GM18498 (cell line): ENCODE results near the gene TOGARAM2.

Experiments used
- ATAC-seq: cut with Tn5 transposase; IDR thresholded peaks from one replicate; pipeline ENCODE4 v1.9.1; 2021; ENCODE audit warnings: mild to moderate bottlenecking, moderate library complexity; ENCODE audit not compliant: unreplicated experiment

Gene TOGARAM2

DNA sequence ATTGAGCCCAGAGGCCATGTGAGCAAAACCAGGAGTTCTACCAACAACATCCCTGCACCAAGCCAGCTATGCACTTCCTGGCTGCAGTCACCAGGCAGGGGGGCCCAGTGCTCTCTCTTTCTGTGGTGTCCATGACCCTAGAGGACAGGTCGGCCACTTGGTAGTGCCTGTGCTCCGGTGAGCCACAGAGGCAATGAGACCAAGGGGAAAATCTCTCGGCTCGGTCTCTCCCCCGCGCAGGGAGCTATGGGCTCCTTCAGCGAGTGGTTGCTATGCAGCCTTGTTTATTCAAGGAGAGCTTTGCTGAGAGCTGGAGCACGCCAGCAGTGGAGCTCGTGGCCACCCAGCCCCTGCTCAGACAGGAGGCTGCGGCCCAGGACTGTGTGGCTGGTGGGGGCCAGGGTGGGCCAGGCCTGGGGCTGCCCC, at the start of gene TOGARAM2:
TOGARAM2 (plus strand) TSS at position 283 of the 426 bp plus-strand sequence. CDS start 13,537 bp downstream, outside the sequence.
- no peak for ATAC-seq

- ATAC-seq = no peak
Measured at GRCh38 chr2:28934769-28935168, 46.3 kb upstream of the TOGARAM2 start.

DNA sequence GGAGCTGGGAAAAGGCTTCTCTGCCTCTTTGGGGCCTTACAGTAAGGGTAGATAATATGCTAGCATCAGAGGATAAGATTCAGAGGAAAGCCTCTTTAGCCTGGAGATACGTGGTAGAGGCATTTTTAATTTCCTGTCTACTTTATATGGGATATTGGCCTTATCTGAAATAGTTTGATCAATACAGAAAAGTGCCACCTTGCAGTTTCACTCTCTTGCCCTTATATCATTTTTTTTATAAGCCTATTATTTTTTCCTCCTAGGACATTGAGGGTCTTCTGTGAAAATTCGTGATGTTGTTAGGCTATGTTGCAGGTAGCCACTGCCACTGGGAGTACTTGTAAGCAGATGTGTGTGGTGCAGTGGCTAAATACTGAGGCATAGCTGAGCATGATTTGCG, 40.1 kb upstream of the TOGARAM2 start:
- no peak for ATAC-seq

DNA sequence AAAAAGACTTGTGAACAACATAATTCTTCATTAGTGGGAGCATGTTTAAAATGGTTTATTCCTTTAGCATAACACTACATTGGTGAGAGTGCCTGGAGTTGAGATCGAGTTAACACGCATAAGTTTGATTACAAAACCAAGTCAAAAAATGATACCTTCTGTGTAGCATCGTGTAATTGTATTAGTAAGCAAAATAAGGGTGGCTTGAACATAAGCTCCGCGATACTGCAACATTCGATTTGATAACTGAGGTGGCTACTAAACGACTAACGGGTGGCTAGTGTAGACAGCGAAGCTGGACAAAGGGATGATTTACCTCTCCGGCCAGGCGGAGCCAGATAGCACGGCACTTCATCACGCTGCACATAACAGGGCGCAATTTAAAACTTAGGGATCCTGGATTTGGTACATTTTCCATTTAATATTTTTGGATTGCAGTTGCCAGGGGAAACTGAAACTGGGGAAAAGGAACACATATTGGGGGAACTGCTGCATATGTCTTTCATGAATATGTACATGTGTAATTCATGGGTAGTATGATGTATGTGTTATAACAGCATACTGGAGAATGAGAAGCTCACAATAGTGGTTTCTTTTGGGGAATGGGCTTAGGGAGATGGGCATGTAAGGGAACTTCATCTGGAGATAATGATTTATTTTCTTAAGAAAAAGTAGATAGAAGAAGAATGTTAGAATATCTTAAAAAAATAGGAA, 36.4 kb upstream of the TOGARAM2 start:
- no peak for ATAC-seq

DNA sequence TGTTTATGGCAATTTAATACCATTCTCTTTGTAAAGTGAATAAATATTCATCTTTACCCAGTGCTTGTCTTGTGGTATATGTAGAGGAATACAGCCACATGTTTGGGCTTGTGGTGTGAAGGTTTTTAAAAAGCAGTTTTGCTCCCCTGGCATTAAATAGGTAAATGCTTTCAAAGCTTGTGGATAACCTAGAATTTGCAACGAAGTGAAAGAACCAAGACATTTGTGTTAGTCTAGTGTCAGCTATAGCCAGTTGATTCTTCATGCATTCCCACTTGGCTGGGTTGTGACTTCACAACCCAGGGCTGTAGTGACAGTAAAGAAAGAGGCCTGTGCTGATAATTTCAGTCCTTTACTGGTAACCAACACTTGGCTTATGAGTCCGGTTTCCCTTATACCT, 32.9 kb upstream of the TOGARAM2 start:
- ATAC-seq = no peak

GRCh38 chr2:28949190-28949589, 31.9 kb upstream of the TOGARAM2 start:
- no peak for ATAC-seq

GRCh38 chr2:28949617-28950305, 31.3 kb upstream of the TOGARAM2 start:
- no peak for ATAC-seq

GRCh38 chr2:28950941-28951630, 30.0 kb upstream of the TOGARAM2 start:
- no peak for ATAC-seq

- no peak for ATAC-seq
Measured at GRCh38 chr2:28951910-28952835, 28.9 kb upstream of the TOGARAM2 start.

DNA sequence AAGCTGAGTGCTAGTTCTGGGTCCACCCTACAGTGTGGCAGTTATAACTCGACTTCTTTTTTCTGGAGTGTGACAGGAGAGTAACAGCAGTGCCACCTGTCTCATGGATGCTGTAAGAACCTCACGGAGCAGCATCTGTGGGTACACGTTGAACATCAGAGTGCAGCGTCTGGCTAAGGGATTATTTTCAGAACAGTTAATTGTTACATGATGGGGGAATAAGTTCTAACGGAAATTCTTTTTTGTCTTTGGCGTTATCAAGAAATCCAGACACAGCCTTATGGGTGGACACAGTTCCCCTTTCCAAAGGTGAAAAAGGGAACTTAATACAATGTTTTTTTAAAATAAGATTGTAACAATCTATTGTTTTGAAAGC, 28.3 kb upstream of the TOGARAM2 start:
- ATAC-seq = no peak

DNA sequence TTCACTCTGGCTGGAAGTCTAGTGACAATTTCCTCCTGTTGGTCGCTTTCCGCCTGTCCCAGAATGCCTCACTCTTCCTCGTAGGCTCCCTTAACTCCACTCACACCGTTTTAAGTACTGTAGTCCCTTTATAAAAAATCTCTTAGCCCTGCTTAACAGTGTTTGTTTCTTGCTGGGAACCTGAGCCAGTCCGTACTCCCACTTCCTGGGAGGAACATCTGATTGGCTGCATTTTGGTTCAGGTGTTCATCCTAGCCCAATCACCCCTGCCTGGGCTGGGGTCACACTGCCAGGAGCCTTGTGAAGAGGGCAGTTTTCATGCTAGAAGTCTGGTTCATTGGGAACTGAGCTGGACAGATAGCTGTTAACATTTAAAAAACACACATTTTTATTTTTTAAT, 25.6 kb upstream of the TOGARAM2 start:
- ATAC-seq = no peak

DNA sequence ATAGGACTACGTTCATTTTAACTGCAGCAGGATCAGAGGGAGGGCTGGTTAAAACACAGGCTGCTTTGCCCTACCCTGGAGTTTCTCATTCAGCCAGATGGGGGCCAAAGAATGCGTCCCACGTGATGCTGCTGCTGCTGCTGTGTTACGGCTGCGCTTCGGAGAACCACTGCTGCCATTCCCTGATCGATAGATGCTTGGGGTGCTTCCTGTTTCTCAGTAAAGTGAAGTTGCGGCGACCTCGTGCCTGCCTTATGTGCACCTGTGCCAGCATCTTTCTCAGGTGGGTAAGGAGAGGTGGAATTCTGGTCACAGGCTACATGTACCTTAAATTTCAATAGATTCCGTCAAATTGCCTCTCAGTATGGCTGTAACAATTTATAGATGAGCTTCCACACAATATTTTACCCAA, 24.7 kb upstream of the TOGARAM2 start:
- ATAC-seq = no peak

DNA sequence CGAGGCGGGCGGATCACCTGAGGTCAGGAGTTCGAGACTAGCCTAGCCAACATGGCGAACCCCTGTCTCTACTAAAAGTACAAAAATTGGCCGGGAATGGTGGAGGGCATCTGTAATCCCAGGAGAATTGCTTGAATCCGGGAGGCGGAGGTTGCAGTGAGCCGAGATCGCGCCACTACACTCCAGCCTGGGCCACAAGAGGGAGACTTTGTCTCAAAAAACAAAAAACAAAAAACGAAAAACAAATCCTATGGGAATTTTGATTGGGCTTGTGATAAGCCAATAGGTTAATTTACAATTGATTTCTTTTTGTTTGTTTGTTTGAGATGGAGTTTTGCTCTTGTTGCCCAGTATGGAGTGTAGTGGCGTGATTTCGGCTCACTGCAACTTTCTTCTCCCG, 24.2 kb upstream of the TOGARAM2 start:
- no peak for ATAC-seq

GRCh38 chr2:28958689-28959088, 22.4 kb upstream of the TOGARAM2 start:
- peak; percentile 59 for ATAC-seq

DNA sequence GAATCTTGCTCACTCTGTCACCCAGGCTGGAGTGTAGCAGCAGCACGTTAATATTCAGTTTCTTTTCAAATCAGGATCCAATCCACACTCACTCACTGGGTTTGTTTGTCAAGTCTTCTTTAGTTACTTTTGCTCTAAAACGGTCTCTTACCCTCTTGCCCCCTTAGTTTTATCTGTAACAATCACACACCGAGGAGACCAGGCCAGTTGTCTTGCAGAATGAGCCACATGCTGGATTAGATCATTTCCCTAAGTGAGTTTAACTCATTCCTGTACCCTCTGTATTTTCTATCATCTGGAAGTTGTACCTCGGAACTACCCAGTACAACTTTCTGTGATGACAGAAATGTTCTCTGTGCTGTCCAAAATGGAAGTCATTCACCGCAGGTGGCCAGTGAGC, 20.7 kb upstream of the TOGARAM2 start:
- no peak for ATAC-seq

DNA sequence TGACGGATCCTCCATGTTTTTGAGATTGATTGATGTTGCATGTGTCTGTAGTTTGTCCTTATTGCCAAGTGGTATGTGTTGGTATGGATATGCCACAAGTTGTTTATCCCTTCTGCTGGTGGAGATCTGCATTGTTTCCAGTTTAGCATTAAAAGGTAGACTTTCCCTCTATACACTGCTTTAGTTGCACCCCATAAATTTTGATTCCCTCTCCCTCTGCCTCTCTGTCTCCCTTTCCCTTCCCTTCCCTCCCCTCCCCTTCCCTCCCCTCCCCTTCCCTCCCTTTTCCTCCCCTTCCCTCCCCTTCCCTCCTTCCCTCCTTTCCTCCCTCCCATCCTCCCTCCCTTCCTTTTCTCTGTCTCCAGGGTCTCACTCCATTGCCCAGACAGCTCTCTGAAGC, 18.6 kb upstream of the TOGARAM2 start:
- no peak for ATAC-seq

GRCh38 chr2:28970464-28971160, 10.5 kb upstream of the TOGARAM2 start:
- no peak for ATAC-seq

DNA sequence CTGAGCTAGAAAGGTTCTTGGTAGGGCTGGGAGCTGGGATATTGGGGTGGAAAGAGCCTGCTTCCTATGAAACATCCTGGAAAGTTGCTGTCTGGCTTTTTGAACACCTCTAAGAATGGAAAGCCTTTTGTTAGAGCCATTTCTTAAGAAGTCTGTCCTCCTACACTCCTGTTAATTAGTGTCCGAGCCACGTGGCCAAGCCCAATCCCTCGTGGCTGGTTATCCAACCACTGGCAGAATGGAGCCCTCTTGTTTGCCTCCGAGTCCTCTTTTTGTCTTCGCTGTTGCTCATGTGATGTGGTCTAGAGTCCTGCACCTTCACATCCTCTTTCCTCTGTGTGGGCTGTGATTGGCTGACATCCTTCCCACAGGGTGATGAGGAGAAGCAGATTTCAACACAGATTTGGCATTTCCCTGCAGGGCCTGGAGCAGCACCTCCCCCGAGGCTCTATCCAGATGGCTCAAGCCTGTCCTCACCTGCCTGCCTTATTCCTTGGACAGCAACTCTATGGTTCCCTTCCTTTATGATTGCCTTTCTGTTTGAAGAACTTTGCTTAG, 8.2 kb upstream of the TOGARAM2 start:
- no peak for ATAC-seq

GRCh38 chr2:28974252-28974651, 6.8 kb upstream of the TOGARAM2 start:
- ATAC-seq = no peak

DNA sequence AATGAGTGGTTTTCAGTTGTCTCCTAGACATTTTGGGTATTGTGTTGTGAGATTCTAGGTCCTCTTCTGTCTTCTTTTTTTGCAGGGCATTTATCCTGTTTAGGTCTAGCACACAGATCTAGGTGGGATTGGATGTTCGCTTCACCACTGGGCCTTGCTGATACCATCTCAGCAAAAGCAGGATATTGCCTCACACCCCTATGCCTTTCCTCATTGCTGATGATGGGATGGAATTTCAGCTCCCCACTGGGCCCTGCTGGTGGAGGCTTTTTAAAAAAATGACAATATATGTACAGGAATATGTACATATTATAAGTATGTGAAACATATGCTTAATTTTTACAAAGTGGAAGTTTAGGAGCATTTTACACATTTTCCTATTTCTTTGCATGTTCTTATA, 5.4 kb upstream of the TOGARAM2 start:
- ATAC-seq = no peak
